Subcutaneous abdominal adipose tissue (tissue), 5 donors: ENCODE measurements around the gene PRDM5.
A peak's percentile ranks its signal among the peaks of the same experiment; 100 is the strongest.

ENCODE experiments used
- H3K27ac ChIP-seq: one replicate; pipeline ENCODE4 v1.7.0; 2013; ENCODE audit warnings: low read depth, mild to moderate bottlenecking, inconsistent platforms, low read length, moderate library complexity
- H3K27me3 ChIP-seq, 5 donors: one replicate each; pipeline ENCODE4 v1.7.0; 2013; ENCODE audit warnings: low read length in 5 of 5, inconsistent platforms in 1 of 5; ENCODE audit not compliant: control insufficient read depth in 5 of 5, insufficient read depth in 4 of 5
- H3K36me3 ChIP-seq, 5 donors: one replicate each; pipeline ENCODE4 v1.7.0; 2013; ENCODE audit warnings: low read length in 5 of 5; ENCODE audit not compliant: control insufficient read depth in 5 of 5, insufficient read depth in 5 of 5
- H3K4me1 ChIP-seq, 5 donors: one replicate each; pipeline ENCODE4 v1.7.0; 2013; ENCODE audit warnings: low read length in 5 of 5, mild to moderate bottlenecking in 3 of 5, moderate library complexity in 1 of 5; ENCODE audit not compliant: control insufficient read depth in 5 of 5, insufficient read depth in 5 of 5
- H3K4me3 ChIP-seq, 5 donors: one replicate each; pipeline ENCODE4 v1.7.0; 2013; ENCODE audit warnings: low read length in 5 of 5, low read depth in 1 of 5
- H3K9ac ChIP-seq, 5 donors: one replicate each; pipeline ENCODE4 v1.7.0; 2013; ENCODE audit warnings: low read length in 5 of 5, mild to moderate bottlenecking in 4 of 5, moderate library complexity in 3 of 5
- H3K9me3 ChIP-seq, 5 donors: one replicate each; pipeline ENCODE4 v1.7.0; 2013; ENCODE audit warnings: low read length in 5 of 5; ENCODE audit not compliant: control insufficient read depth in 5 of 5
- donor health status: healthy.
- donor health status: healthy.
- donor health status: healthy.
- donor health status: healthy.
- donor health status: healthy.

PRDM5 gene

GRCh38 chr4:120922381-120923206, at the start of gene PRDM5:
Gene PRDM5, minus strand, starts transcription at chr4:120922726. Its CDS starts 118 bp downstream, at chr4:120922608.
- peaks cover 0 to 36% (median 21%) of the 10 kb centered on the region in 5 donors for H3K4me1 ChIP-seq
- H3K36me3 ChIP-seq, result no peaks in the 10 kb centered on the region
- peak within 1 kb of the TSS; percentile 75 to 90 (median 83) for H3K4me3 ChIP-seq
- H3K27me3 ChIP-seq, result no peaks in the 10 kb centered on the region
- peak within 1 kb of the TSS; percentile 64 to 78 (median 73) for H3K9ac ChIP-seq
- H3K27ac ChIP-seq, result peak within 1 kb of the TSS; percentile 87
- H3K9me3 ChIP-seq, result no peaks in the 10 kb centered on the region

- Histone ChIP-seq H3K36me3 (no peaks in the 10 kb centered on the region), H3K9me3 (no peaks in the 10 kb centered on the region), H3K4me3 (no peak overlapping the region), H3K27me3 (no peaks in the 10 kb centered on the region), H3K4me1 (no peaks in the 10 kb centered on the region), H3K9ac (no peak overlapping the region), H3K27ac (no peak overlapping the region)
These were observed 49.4 kb upstream of the PRDM5 start for GRCh38 chr4:120971884-120972283.

GRCh38 chr4:120965938-120966337, 43.4 kb upstream of the PRDM5 start:
- Histone ChIP-seq H3K4me1 (no peaks in the 10 kb centered on the region), H3K9ac (no peak overlapping the region), H3K27me3 (no peaks in the 10 kb centered on the region), H3K9me3 (no peaks in the 10 kb centered on the region), H3K27ac (no peak overlapping the region), H3K36me3 (no peaks in the 10 kb centered on the region), H3K4me3 (peak overlapping the region in 1 of 5 donors; percentile 37)

- Histone ChIP-seq H3K4me1 (no peaks in the 10 kb centered on the region), H3K9ac (no peak overlapping the region), H3K4me3 (no peak overlapping the region), H3K9me3 (no peaks in the 10 kb centered on the region), H3K36me3 (no peaks in the 10 kb centered on the region), H3K27me3 (no peaks in the 10 kb centered on the region), H3K27ac (no peak overlapping the region)
These were observed 42.1 kb upstream of the PRDM5 start for GRCh38 chr4:120964596-120964995.

GRCh38 chr4:120963449-120963848, 40.9 kb upstream of the PRDM5 start:
- Histone ChIP-seq H3K4me1 (no peaks in the 10 kb centered on the region), H3K27ac (no peak overlapping the region), H3K36me3 (no peaks in the 10 kb centered on the region), H3K9ac (no peak overlapping the region), H3K4me3 (no peak overlapping the region), H3K27me3 (no peaks in the 10 kb centered on the region), H3K9me3 (no peaks in the 10 kb centered on the region)

- no peak overlapping the region for H3K27ac ChIP-seq
- no peak overlapping the region for H3K4me3 ChIP-seq
- H3K27me3 ChIP-seq, result no peaks in the 10 kb centered on the region
- no peak overlapping the region for H3K9ac ChIP-seq
- no peaks in the 10 kb centered on the region for H3K9me3 ChIP-seq
- H3K36me3 ChIP-seq, result no peaks in the 10 kb centered on the region
- H3K4me1 ChIP-seq, result no peaks in the 10 kb centered on the region
These were observed 38.2 kb upstream of the PRDM5 start for GRCh38 chr4:120960656-120961267.

- H3K9me3 ChIP-seq, result peaks cover 0 to 14% (median 10%) of the 10 kb centered on the region in 5 donors
- H3K36me3 ChIP-seq, result no peaks in the 10 kb centered on the region
- H3K9ac ChIP-seq, result no peak overlapping the region
- no peaks in the 10 kb centered on the region for H3K27me3 ChIP-seq
- H3K27ac ChIP-seq, result no peak overlapping the region
- H3K4me3 ChIP-seq, result no peak overlapping the region
- H3K4me1 ChIP-seq, result no peaks in the 10 kb centered on the region
These were observed 25.9 kb upstream of the PRDM5 start for GRCh38 chr4:120948382-120948781.

GRCh38 chr4:120942776-120943175, 20.2 kb upstream of the PRDM5 start:
- H3K9ac ChIP-seq, result no peak overlapping the region
- H3K36me3 ChIP-seq, result no peaks in the 10 kb centered on the region
- H3K9me3 ChIP-seq, result no peaks in the 10 kb centered on the region
- H3K27ac ChIP-seq, result no peak overlapping the region
- H3K4me3 ChIP-seq, result no peak overlapping the region
- H3K4me1 ChIP-seq, result no peaks in the 10 kb centered on the region
- H3K27me3 ChIP-seq, result no peaks in the 10 kb centered on the region

GRCh38 chr4:120940547-120940946, 18.0 kb upstream of the PRDM5 start:
- Histone ChIP-seq H3K9me3 (no peaks in the 10 kb centered on the region), H3K27ac (no peak overlapping the region), H3K4me3 (no peak overlapping the region), H3K27me3 (no peaks in the 10 kb centered on the region), H3K36me3 (no peaks in the 10 kb centered on the region), H3K4me1 (no peaks in the 10 kb centered on the region), H3K9ac (no peak overlapping the region)

- Histone ChIP-seq H3K36me3 (no peaks in the 10 kb centered on the region), H3K4me1 (no peaks in the 10 kb centered on the region), H3K9me3 (no peaks in the 10 kb centered on the region), H3K9ac (no peak overlapping the region), H3K27ac (no peak overlapping the region), H3K4me3 (no peak overlapping the region), H3K27me3 (no peaks in the 10 kb centered on the region)
These were observed 17.2 kb upstream of the PRDM5 start for GRCh38 chr4:120939693-120940092.
